Endothelial cell of umbilical vein (primary cell): ENCODE results near the gene ZNF652. TPM values are rescaled to one million over a fixed set of nuclear protein-coding genes. Genes with fewer than 3 reads are reported as not detected.

Source experiments
- BruUV-seq: library from RNA; stranded (reverse); fragments of 400-500 nt; replicated peaks from 2 replicates; lab custom pipeline; 2021; lab: Mats Ljungman, UMichigan
- CTCF ChIA-PET: fragments of 300-600, 350-600 bp; sonication (Branson Sonifier 250); formaldehyde crosslinking; loops from one replicate; lab custom pipeline; 2021; ENCODE audit warnings: antibody characterized with exemption, inconsistent platforms; lab: Charles Lee
- POLR2A ChIA-PET: fragments of 300-600, 350-600 bp; sonication (Branson Sonifier 250); formaldehyde crosslinking; loops from one replicate; lab custom pipeline; 2021; ENCODE audit warnings: antibody characterized with exemption, inconsistent platforms; lab: Charles Lee
- DNase-seq: peaks from one replicate; pipeline ENCODE4 v3.0.0-alpha.2; 2011; ENCODE audit warnings: low read depth, low spot score
- FAIRE-seq: peaks from 2 replicates; lab custom pipeline; 2011; peaks lifted over from hg19 to GRCh38; lab: Jason Lieb, UNC
- H2AFZ ChIP-seq: 2 replicates; pipeline ENCODE4 v1.6.0; 2012; ENCODE audit warnings: low read depth, low read length, control low read depth, inconsistent platforms
- H3K27ac ChIP-seq: 2 replicates; pipeline ENCODE4 v1.5.1; 2011; ENCODE audit warnings: low read depth, mild to moderate bottlenecking, control low read depth, low read length, moderate library complexity; ENCODE audit not compliant: insufficient read depth
- H3K27me3 ChIP-seq, 2 experiments: 2 replicates each; pipeline versions ENCODE4 v1.6.0 to v1.6.1; 2011; ENCODE audit warnings: low read length in 2 of 2, mixed read lengths in 1 of 2; ENCODE audit not compliant: control insufficient read depth in 2 of 2, insufficient read depth in 2 of 2
- H3K36me3 ChIP-seq, 2 experiments: 2 replicates in 1 of 2; 3 replicates in 1 of 2; pipeline ENCODE4 v1.5.1; 2011; ENCODE audit warnings: low read length in 2 of 2, mild to moderate bottlenecking in 1 of 2, moderate library complexity in 1 of 2; ENCODE audit not compliant: control insufficient read depth in 2 of 2, insufficient read depth in 2 of 2; ENCODE audit errors: extremely low read depth in 1 of 2
- H3K4me1 ChIP-seq: 3 replicates; pipeline ENCODE4 v1.5.1; 2011; ENCODE audit warnings: mild to moderate bottlenecking, low read length; ENCODE audit not compliant: control insufficient read depth, insufficient read depth; ENCODE audit errors: extremely low read depth
- H3K4me2 ChIP-seq: 2 replicates; pipeline ENCODE4 v1.6.1; 2011; ENCODE audit warnings: low read length, control low read depth, mixed read lengths; ENCODE audit not compliant: insufficient read depth
- H3K4me3 ChIP-seq, 3 experiments: fragments of 200-600 bp in 1 of 3; sonication (generic), shearing (Covaris generic) in 1 of 3; replicated peaks in 1 of 3; 2 replicates each; pipeline ENCODE4 v1.5.1; 2011 to 2016; ENCODE audit warnings: control low read depth in 3 of 3, low read length in 3 of 3, mild to moderate bottlenecking in 2 of 3, inconsistent platforms in 1 of 3, low read depth in 1 of 3, moderate library complexity in 1 of 3; ENCODE audit not compliant: insufficient read depth in 1 of 3
- H3K79me2 ChIP-seq: 2 replicates; pipeline ENCODE4 v1.6.0; 2012; ENCODE audit warnings: low read length, inconsistent platforms; ENCODE audit not compliant: control insufficient read depth, insufficient read depth
- H3K9ac ChIP-seq: replicated peaks from 2 replicates; pipeline ENCODE3; 2011; ENCODE audit warnings: low read length, control low read depth; ENCODE audit not compliant: insufficient read depth; ENCODE audit errors: extremely low read depth
- H3K9me1 ChIP-seq: replicated peaks from 3 replicates; pipeline ENCODE4 v1.6.0; 2011; ENCODE audit warnings: mild to moderate bottlenecking, low read length; ENCODE audit not compliant: control insufficient read depth, insufficient read depth; ENCODE audit errors: extremely low read depth
- H3K9me3 ChIP-seq: replicated peaks from 2 replicates; pipeline ENCODE4 v1.5.1; 2012; ENCODE audit warnings: low read length, inconsistent platforms; ENCODE audit not compliant: control insufficient read depth, insufficient read depth
- H4K20me1 ChIP-seq: replicated peaks from 2 replicates; pipeline ENCODE3; 2011; ENCODE audit warnings: mild to moderate bottlenecking, low read length; ENCODE audit not compliant: control insufficient read depth, insufficient read depth; ENCODE audit errors: extremely low read depth
- CTCF ChIP-seq, 2 donors: IDR thresholded peaks; 1 replicate in 1 of 2; 2 replicates in 1 of 2; pipeline ENCODE4 v1.5.1; 2011; ENCODE audit warnings: low read length in 2 of 2, mild to moderate bottlenecking in 2 of 2, moderate library complexity in 2 of 2, control low read depth in 1 of 2, inconsistent platforms in 1 of 2, low read depth in 1 of 2; ENCODE audit not compliant: insufficient read depth in 1 of 2; ENCODE audit errors: extremely low read depth in 1 of 2
- EZH2 ChIP-seq: IDR thresholded peaks from 2 replicates; pipeline ENCODE4 v1.6.1; 2012; ENCODE audit warnings: borderline replicate concordance, low read depth, mild to moderate bottlenecking, moderate library complexity, low read length, inconsistent platforms; ENCODE audit not compliant: severe bottlenecking
- FOS ChIP-seq: IDR thresholded peaks from 2 replicates; pipeline ENCODE4 v1.6.1; 2011; ENCODE audit warnings: mild to moderate bottlenecking, low read length, moderate library complexity, borderline replicate concordance; ENCODE audit not compliant: insufficient read depth
- GATA2 ChIP-seq: IDR thresholded peaks from 2 replicates; pipeline ENCODE4 v1.7.0; 2011; ENCODE audit warnings: low read depth, mild to moderate bottlenecking, moderate library complexity, mixed read lengths, low read length; ENCODE audit not compliant: insufficient read length, insufficient read depth
- JUN ChIP-seq: IDR thresholded peaks from 2 replicates; pipeline ENCODE4 v1.6.1; 2011; ENCODE audit warnings: borderline replicate concordance, low read depth; ENCODE audit not compliant: insufficient read length, insufficient read depth
- MAX ChIP-seq: IDR thresholded peaks from 2 replicates; pipeline ENCODE4 v1.6.1; 2011; ENCODE audit not compliant: insufficient read depth, insufficient read length
- MYC ChIP-seq: IDR thresholded peaks from one replicate; pipeline ENCODE4 v1.6.1; 2011; ENCODE audit warnings: mild to moderate bottlenecking, low read depth, low read length
- POLR2A ChIP-seq: IDR thresholded peaks from 2 replicates; pipeline ENCODE4 v1.6.1; 2012; ENCODE audit warnings: low read depth, mild to moderate bottlenecking, control low read depth, low read length
- POLR2AphosphoS5 ChIP-seq: IDR thresholded peaks from 2 replicates; pipeline ENCODE4 v1.6.1; 2012; ENCODE audit warnings: low read depth, mild to moderate bottlenecking, control low read depth, low read length, moderate library complexity; ENCODE audit not compliant: insufficient read depth
- dilution Hi-C: fragments of 300-500 bp; cut with MboI; formaldehyde crosslinking; loops from one replicate; pipeline ENCODE4 v1.15.0; 2019; ENCODE audit warnings: low sequenced_read_pairs; ENCODE audit not compliant: extremely low pct_ligation_motif_present
- intact Hi-C: fragments of 100-400 bp; cut with micrococcal nuclease; formaldehyde crosslinking; loops from one replicate; pipeline ENCODE4 v1.10.0; 2022
- polyA plus RNA-seq, 4 experiments: library from polyadenylated mRNA; depleted of rRNA in 3 of 4; stranded (reverse) in 3 of 4; unstranded in 1 of 4; fragments of >200 nt; gene quantifications; 2 replicates each; pipeline versions ENCODE4 v1.2.1 to v1.2.3, GENCODE V29; 2011 to 2012; ENCODE audit warnings: missing spikeins in 1 of 4
- total RNA-seq: library from RNA; stranded (reverse); gene quantifications from 2 replicates; pipeline ENCODE4 v1.2.3, GENCODE V29; 2021

ZNF652 gene
- total and polyA plus RNA-seq, 2 donors (not counting 3 experiments of a cell fraction or from before 2014, with no cell fraction given), result 6.1 to 18.6 TPM

GRCh38 chr17:49381033-49381432 is 19.0 kb upstream of the ZNF652 start:
- no peak for FAIRE-seq

More at GRCh38 chr17:49381033-49381432, 19.0 kb upstream of the ZNF652 start:
- dilution Hi-C loops (no loop called here), intact Hi-C loops (no loop called here)
- TF ChIP-seq GATA2, result no peak
- TF ChIP-seq EZH2, result no peak
- TF ChIP-seq POLR2AphosphoS5, result no peak
- TF ChIP-seq POLR2A, result no peak
- TF ChIP-seq FOS, result no peak
- TF ChIP-seq MAX, result no peak
- TF ChIP-seq MYC, result no peak
- no peak for TF ChIP-seq JUN
- no peak for TF ChIP-seq CTCF (IDR thresholded peaks at IDR 0.05; ENCODE audit: extremely low read depth in 1 of 2, insufficient read depth in 1 of 2, low read depth in 1 of 2, low read length in 2 of 2)
- Histone ChIP-seq H2AFZ (no peak overlapping the region), H3K9ac (no peak overlapping the region), H3K4me2 (no peak overlapping the region), H3K27ac (no peak overlapping the region), H3K36me3 (no peaks in the 10 kb centered on the region), H3K9me1 (no peaks in the 10 kb centered on the region), H3K27me3 (peaks cover 0 to 5% of the 10 kb centered on the region in 2 experiments), H3K4me3 (no peak overlapping the region), H3K4me1 (no peaks in the 10 kb centered on the region), H4K20me1 (no peaks in the 10 kb centered on the region), H3K9me3 (no peaks in the 10 kb centered on the region), H3K79me2 (no peaks in the 10 kb centered on the region)
- POLR2A ChIA-PET, result no interaction called here
- no peak for DNase-seq
- CTCF ChIA-PET, result interaction anchor here (0.7 to 2.2 kb wide), 4 partner anchors 10 to 52 kb away, joined by 3 to 13 read pairs (median 3); no protein-coding TSS in a partner anchor
- BruUV-seq, result no TSS peak
